ENCODE measurements around the gene GNG8. TPM values are rescaled to one million over a fixed set of nuclear protein-coding genes. Genes with fewer than 3 reads are reported as not detected.

Gene GNG8
- not detected in 2 replicates for total RNA-seq (2014; rRNA removed; shearing (Covaris generic); ENCODE audit: low replicate concordance)

DNA sequence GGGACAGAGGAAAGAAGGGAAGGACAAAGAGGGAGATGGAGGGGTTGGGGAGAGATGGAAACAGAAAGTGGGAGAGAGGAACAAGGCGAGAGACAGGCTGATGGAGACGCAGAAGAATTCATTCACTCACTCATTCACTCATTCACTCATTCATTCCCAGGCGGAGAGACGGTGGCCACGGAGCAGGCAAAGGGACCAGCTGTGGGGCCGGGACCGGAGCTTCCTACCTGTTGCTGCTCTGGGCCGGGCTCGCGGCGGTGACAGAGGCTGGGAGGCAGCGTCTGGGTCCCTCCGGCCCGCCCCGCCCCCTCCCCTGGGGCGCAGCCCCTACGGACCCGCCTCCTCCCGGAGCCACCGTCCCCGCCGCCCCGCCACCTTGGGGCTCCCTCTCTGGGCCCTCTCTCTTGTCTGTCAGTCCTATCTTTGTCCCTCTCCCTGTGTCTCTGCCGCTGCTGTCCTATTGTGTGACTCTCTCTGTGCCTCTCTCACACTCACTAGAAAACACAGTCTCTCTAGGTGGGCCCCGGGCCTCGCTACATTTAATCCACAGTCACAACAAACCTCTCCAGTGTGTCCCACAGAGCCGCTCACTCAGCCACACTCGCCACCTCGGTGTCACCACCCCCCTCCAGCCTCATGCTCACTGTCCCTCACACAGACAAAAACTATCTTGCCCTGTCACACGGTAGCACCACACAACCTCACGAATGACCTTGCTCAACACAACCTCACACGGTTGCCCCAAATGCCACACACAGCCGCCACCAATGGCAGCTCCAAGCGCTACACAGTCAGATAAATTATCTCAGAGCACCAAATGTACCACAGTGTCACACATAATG, at the start of gene GNG8:
Gene GNG8, minus strand, starts transcription at position 283 of the 842 bp plus-strand sequence. CDS start 1,520 bp downstream, outside the sequence.
- H3K9me3 ChIP-seq, result no peaks in the 10 kb centered on the region
- H3K36me3 ChIP-seq, result no peaks in the 10 kb centered on the region
- H3K27me3 ChIP-seq, result peaks cover 16% of the 10 kb centered on the region
- H3K4me3 ChIP-seq, result no peak within 1 kb of the TSS
- DNase-seq, result no peak

- Histone ChIP-seq H3K36me3 (peaks cover 46% of the 10 kb centered on the region), H3K27me3 (no peaks in the 10 kb centered on the region), H3K9me3 (no peaks in the 10 kb centered on the region), H3K4me3 (no peak overlapping the region)
- DNase-seq, result no peak
Measured at GRCh38 chr19:46685189-46685588, 49.2 kb upstream of the GNG8 start.

GRCh38 chr19:46678110-46678732, 42.2 kb upstream of the GNG8 start:
- peaks cover 49% of the 10 kb centered on the region for H3K36me3 ChIP-seq
- peak; percentile 36 for DNase-seq
- H3K27me3 ChIP-seq, result no peaks in the 10 kb centered on the region
- no peaks in the 10 kb centered on the region for H3K9me3 ChIP-seq
- H3K4me3 ChIP-seq, result no peak overlapping the region

DNA sequence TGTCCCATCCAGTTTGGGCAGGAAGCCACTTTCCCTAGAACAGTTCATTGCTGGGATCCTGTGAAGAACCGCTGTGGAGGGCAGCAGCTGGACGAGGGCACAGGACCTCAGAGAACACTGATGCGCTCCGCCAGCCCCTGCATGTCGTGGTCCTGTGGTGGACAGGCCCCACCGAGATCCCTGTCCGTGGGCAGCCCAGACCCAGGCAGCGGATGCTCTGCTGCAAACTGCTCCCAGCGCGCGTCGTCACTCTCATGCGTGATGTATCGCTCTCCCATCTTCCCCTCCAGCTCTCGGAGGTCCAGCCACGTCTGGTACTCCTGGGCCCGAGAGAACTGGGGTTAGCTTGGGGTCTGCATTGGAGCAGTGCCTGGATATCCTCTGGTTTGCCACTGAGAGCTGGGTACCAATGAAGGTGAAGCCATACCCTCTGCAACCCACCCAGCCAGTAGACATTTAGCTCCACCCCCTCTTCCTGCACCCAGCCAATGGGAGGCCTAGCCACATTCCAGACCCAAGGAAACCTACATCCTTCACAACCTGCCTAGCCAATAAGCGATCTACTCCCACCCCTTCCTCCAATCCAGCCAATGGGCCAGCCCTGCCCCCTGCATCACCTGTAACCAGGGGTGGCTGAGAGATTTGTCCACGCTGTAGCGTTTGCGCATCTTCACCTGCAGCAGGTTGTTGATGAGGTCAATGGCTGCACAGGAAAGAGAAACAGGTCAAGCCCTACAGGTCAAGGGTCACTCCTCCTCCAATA, 38.6 kb upstream of the GNG8 start:
- no peak overlapping the region for H3K4me3 ChIP-seq
- H3K27me3 ChIP-seq, result no peaks in the 10 kb centered on the region
- H3K36me3 ChIP-seq, result peaks cover 34% of the 10 kb centered on the region
- DNase-seq, result peak; percentile 35
- no peaks in the 10 kb centered on the region for H3K9me3 ChIP-seq

GRCh38 chr19:46670813-46671212, 34.8 kb upstream of the GNG8 start:
- Histone ChIP-seq H3K4me3 (no peak overlapping the region), H3K9me3 (no peaks in the 10 kb centered on the region), H3K36me3 (peaks cover 18% of the 10 kb centered on the region), H3K27me3 (no peaks in the 10 kb centered on the region)
- no peak for DNase-seq

GRCh38 chr19:46668662-46669061, 32.7 kb upstream of the GNG8 start:
- DNase-seq, result no peak
- H3K9me3 ChIP-seq, result no peaks in the 10 kb centered on the region
- no peaks in the 10 kb centered on the region for H3K27me3 ChIP-seq
- peaks cover under 1% of the 10 kb centered on the region for H3K36me3 ChIP-seq
- no peak overlapping the region for H3K4me3 ChIP-seq

- Histone ChIP-seq H3K36me3 (no peaks in the 10 kb centered on the region), H3K9me3 (no peaks in the 10 kb centered on the region), H3K4me3 (no peak overlapping the region), H3K27me3 (peaks cover 6% of the 10 kb centered on the region; the same call in 1 of the 2 replicates)
- DNase-seq, result no peak
Measured at GRCh38 chr19:46665072-46665471, 29.1 kb upstream of the GNG8 start.

- DNase-seq, result peak; percentile 85
- Histone ChIP-seq H3K36me3 (no peaks in the 10 kb centered on the region), H3K4me3 (peak overlapping the region; percentile 48), H3K9me3 (no peaks in the 10 kb centered on the region), H3K27me3 (peaks cover 11% of the 10 kb centered on the region; the same call in 1 of the 2 replicates)
Measured at GRCh38 chr19:46661735-46662592, 26.0 kb upstream of the GNG8 start.

GRCh38 chr19:46661020-46661731, 25.2 kb upstream of the GNG8 start, which contains the start of gene DACT3:
Gene DACT3 (minus strand): TSS chr19:46661182. CDS start chr19:46661064, 118 bp downstream.
- no peaks in the 10 kb centered on the region for H3K9me3 ChIP-seq
- peak within 1 kb of the TSS; percentile 52 for H3K4me3 ChIP-seq
- peak; percentile 100 for DNase-seq
- H3K27me3 ChIP-seq, result peaks cover 11% of the 10 kb centered on the region; the same call in 1 of the 2 replicates
- H3K36me3 ChIP-seq, result no peaks in the 10 kb centered on the region

DNA sequence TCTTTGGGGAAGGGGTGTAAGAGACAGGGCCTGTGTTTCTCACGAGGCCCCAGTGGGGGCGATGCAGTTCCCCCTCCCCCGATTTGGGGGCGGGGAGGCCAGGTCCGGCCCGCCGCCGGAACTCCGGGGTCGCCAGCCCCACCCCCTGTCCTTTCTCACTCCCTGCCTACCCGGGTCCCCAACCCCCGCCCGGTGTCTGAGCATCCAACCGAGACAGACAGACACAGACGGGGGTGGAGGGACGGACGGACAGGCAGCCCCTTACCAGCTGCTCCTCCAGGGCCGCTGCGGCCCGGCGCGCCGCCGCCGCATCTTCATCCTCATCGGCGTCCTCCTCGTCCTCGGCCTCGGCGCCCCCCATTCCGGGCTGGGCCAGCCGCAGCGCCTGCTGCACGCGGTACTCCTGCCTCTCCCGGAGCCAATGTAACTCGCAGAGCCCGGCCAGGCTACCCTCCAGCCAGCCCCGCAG, 24.6 kb upstream of the GNG8 start:
- Histone ChIP-seq H3K36me3 (no peaks in the 10 kb centered on the region), H3K9me3 (no peaks in the 10 kb centered on the region), H3K4me3 (peak overlapping the region; percentile 52), H3K27me3 (peaks cover 11% of the 10 kb centered on the region; the same call in 1 of the 2 replicates)
- no peak for DNase-seq

- H3K27me3 ChIP-seq, result peaks cover 11% of the 10 kb centered on the region; the same call in 1 of the 2 replicates
- no peaks in the 10 kb centered on the region for H3K9me3 ChIP-seq
- DNase-seq, result peak; percentile 13
- H3K36me3 ChIP-seq, result no peaks in the 10 kb centered on the region
- H3K4me3 ChIP-seq, result peak overlapping the region; percentile 52
Measured at GRCh38 chr19:46660008-46660517, 24.1 kb upstream of the GNG8 start.

DNA sequence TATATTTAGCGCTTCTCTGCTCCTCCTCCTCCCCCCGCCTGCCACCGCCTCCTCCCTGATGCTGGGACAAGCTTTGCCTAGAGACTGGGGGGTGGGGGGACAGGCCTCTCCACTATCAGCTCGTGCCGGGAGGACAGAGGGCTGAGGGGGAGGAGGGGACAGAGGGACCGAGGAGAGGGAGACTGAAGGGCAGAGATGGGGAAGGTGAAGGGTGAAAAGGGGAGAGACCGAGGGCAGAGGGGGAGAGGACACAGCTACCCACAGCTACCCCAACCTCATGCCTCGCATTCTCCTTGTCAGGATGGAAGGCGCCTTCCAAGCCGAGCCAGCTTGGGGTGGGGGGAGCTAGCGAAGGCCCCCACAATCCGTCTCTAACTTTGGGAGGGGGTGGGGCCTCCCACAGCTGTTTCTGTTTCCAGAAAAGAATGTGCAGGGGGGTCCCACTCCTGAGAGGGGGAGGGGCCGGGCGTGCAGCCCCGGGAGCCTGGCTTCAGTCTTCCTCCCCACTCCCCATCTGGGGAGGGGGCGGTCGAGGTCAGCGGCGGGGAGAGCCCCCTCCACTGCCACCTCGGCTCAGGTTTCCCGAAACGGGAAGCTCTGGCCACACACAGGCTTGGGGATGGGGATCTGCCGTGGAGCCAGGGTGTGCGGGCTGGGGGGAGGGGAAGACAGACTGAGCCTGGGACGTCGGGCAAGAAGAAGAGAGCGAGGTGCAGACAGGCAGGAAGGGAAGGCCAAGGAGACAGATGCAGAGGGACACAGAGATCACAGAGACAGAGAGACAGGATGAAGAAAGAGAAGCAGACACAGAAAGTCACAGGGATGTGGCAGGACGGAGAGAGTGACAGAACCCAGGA, 23.4 kb upstream of the GNG8 start:
- DNase-seq, result no peak
- H3K36me3 ChIP-seq, result no peaks in the 10 kb centered on the region
- H3K4me3 ChIP-seq, result no peak overlapping the region
- H3K27me3 ChIP-seq, result peaks cover 11% of the 10 kb centered on the region; the same call in 1 of the 2 replicates
- H3K9me3 ChIP-seq, result no peaks in the 10 kb centered on the region

DNA sequence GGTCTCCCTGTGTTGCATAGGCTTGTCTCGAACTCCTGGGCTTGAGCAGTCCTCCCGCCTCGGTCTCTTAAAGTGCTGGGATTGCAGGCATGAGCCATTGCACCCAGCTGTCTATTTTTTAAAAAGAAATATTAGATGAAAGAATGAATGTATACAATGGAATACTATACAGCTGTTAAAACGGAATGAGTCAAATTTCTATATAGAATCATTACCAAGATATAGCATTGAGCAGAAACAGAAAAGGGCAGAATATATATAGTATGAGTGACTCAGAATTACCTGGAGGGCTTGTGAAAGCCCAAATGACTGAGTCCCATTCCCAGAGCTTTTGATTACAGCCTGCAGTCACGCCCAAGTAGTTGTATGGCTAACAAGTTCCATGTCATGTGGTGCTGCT, 20.5 kb upstream of the GNG8 start:
- Histone ChIP-seq H3K4me3 (no peak overlapping the region), H3K36me3 (no peaks in the 10 kb centered on the region), H3K27me3 (peaks cover 11% of the 10 kb centered on the region; the same call in 1 of the 2 replicates), H3K9me3 (no peaks in the 10 kb centered on the region)
- DNase-seq, result no peak

GRCh38 chr19:46654621-46655152, 18.7 kb upstream of the GNG8 start:
- H3K36me3 ChIP-seq, result no peaks in the 10 kb centered on the region
- no peak overlapping the region for H3K4me3 ChIP-seq
- 0 out of 2 replicates have a peak, but pooled peaks cover 2% of the 10 kb centered on the region for H3K27me3 ChIP-seq
- no peak for DNase-seq
- no peaks in the 10 kb centered on the region for H3K9me3 ChIP-seq

Measured in MG63 (cell line).